Activated T-helper 1 cell treated with anti-CD3 and anti-CD28 coated beads, Interleukin-12 subunit alpha, Interleukin-12 subunit beta, Interleukin-2, Interleukin-4 antibody, amounts not matched to agents 30 ng/mL and 10 ng/mL and 1 ng/mL, durations not matched to agents 14 hours and 24 hours and 36 hours (primary cell): ENCODE measurements around the gene SLC66A2. TPM values are rescaled to one million over a fixed set of nuclear protein-coding genes. Genes with fewer than 3 reads are reported as not detected.

ENCODE experiments used
- DNase-seq: peaks from one replicate; pipeline ENCODE4 v3.0.0; 2021; ENCODE audit warnings: low spot score
- H3K27ac Mint-ChIP-seq: one replicate; pipeline ENCODE4 v1.8.0; 2021; ENCODE audit warnings: mild to moderate bottlenecking, mixed read lengths
- H3K27me3 Mint-ChIP-seq: one replicate; pipeline ENCODE4 v1.8.0; 2022; ENCODE audit warnings: mild to moderate bottlenecking, moderate library complexity, mixed read lengths; ENCODE audit not compliant: insufficient read depth
- H3K36me3 Mint-ChIP-seq: one replicate; pipeline ENCODE4 v1.8.0; 2021; ENCODE audit warnings: low read depth, mixed read lengths
- H3K4me1 Mint-ChIP-seq: one replicate; pipeline ENCODE4 v1.8.0; 2021; ENCODE audit warnings: low read depth, mixed read lengths
- H3K4me3 Mint-ChIP-seq: one replicate; pipeline ENCODE4 v1.8.0; 2021; ENCODE audit warnings: mild to moderate bottlenecking, moderate library complexity, mixed read lengths
- H3K9me3 Mint-ChIP-seq: one replicate; pipeline ENCODE4 v1.8.0; 2021; ENCODE audit warnings: mixed read lengths
- intact Hi-C: fragments of 100-400 bp; cut with micrococcal nuclease; formaldehyde crosslinking; loops from one replicate; pipeline ENCODE4 v1.15.1; 2024
- total RNA-seq: library from RNA; stranded (reverse); gene quantifications from 2 replicates; pipeline ENCODE4 v1.2.3, GENCODE V29; 2022

SLC66A2 gene
- total RNA-seq, 1 donor from 2014 or later = 49.2 TPM

GRCh38 chr18:79915161-79916127 is 36.0 kb downstream of the SLC66A2 start:
- Mint-ChIP-seq H3K27ac (no peak overlapping the region), H3K36me3 (peaks cover 41% of the 10 kb centered on the region), H3K4me3 (no peak overlapping the region), H3K9me3 (peaks cover 3% of the 10 kb centered on the region), H3K27me3 (no peaks in the 10 kb centered on the region), H3K4me1 (peaks cover 10% of the 10 kb centered on the region)
- intact Hi-C loops = no loop called here
- no peak for DNase-seq

DNA sequence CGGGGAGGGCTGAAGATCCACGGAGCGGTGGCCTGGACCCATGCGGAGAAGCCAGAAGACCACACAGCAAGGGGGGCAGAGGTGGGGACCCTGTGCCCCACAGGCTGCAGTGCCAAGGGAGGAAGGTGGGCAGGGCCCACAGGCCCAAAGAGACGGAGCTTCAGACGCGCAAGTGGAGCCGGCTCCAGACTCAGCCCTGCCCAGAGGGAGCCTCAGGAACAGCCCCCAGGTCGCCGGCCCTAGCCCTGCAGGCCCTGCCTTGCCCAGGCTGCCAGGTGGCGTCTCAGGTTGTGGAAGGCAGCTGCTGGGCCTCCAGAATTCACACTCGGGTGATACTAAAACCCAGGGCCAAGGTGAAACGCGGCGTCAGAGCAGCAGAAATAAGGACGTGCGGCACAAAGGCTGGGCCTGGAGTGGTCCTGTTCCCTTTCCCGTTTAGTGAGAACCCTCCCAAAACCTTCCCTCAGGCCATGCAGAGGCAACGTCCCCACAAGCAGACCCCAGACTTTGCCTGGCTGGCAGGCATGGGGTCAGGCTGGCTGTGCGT is 36.8 kb downstream of the SLC66A2 start:
- H3K27me3 Mint-ChIP-seq = no peaks in the 10 kb centered on the region
- H3K27ac Mint-ChIP-seq = no peak overlapping the region
- intact Hi-C loops = no loop called here
- peaks cover 43% of the 10 kb centered on the region for H3K36me3 Mint-ChIP-seq
- H3K4me1 Mint-ChIP-seq = peaks cover 13% of the 10 kb centered on the region
- H3K4me3 Mint-ChIP-seq = no peak overlapping the region
- peaks cover 6% of the 10 kb centered on the region for H3K9me3 Mint-ChIP-seq
- no peak for DNase-seq

DNA sequence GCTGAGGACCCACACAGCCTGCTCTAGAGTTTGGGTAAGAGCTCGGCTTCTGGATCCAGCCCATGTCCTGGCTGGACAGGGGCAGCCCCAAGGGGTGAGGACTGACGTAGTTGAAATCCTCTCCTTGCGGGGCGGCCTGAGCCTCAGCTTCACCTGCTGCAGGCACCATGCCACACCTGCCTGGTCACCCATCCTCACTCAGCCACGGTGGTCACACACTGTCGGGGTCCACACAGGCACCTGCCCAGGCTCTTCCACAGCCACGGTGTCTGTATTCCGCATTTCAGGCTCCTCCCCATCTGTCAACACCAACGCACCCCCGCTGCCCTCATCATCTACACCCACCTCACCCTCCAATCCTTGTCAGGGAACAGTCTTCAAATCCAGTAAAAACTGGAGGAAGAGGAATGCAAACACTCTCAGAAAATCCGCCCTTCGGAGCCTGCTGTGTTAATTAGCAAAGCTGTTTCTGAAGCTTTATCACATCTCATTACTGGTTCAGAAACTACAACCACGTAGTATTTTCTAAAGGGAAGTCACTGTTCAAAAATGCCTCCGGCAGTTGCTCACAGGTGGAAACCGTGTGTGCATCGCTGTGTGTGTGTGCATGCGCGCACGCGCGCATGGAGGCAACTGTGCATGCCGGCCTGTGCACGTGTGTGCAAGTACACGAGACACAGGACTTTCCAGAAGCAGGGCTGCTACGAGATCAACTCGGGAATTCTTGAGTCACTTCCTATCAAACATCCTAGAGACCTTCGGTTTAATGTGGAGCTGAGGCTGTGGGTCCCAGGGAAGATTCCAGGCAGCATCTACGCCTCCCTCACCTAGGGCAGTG is 38.2 kb downstream of the SLC66A2 start:
- intact Hi-C loops = no loop called here
- H3K36me3 Mint-ChIP-seq = peaks cover 46% of the 10 kb centered on the region
- no peaks in the 10 kb centered on the region for H3K27me3 Mint-ChIP-seq

GRCh38 chr18:79912409-79912991 is 39.0 kb downstream of the SLC66A2 start:
- peak; percentile 8 for DNase-seq
- Mint-ChIP-seq H3K4me1 (peaks cover 13% of the 10 kb centered on the region), H3K36me3 (peaks cover 41% of the 10 kb centered on the region), H3K27me3 (no peaks in the 10 kb centered on the region), H3K4me3 (no peak overlapping the region), H3K27ac (no peak overlapping the region), H3K9me3 (peaks cover 9% of the 10 kb centered on the region)
- intact Hi-C loops = no loop called here

More for the DNA sequence above, 38.2 kb downstream of the SLC66A2 start:
- H3K27ac Mint-ChIP-seq = no peak overlapping the region
- no peak for DNase-seq
- H3K4me1 Mint-ChIP-seq = peaks cover 13% of the 10 kb centered on the region
- H3K4me3 Mint-ChIP-seq = no peak overlapping the region
- H3K9me3 Mint-ChIP-seq = peaks cover 9% of the 10 kb centered on the region

- H3K27ac Mint-ChIP-seq = no peak overlapping the region
- no peak overlapping the region for H3K4me3 Mint-ChIP-seq
- intact Hi-C loops = no loop called here
- H3K27me3 Mint-ChIP-seq = no peaks in the 10 kb centered on the region
- H3K36me3 Mint-ChIP-seq = peaks cover 39% of the 10 kb centered on the region
- DNase-seq = no peak
- H3K4me1 Mint-ChIP-seq = peaks cover 13% of the 10 kb centered on the region
- peaks cover 9% of the 10 kb centered on the region for H3K9me3 Mint-ChIP-seq
Measured at GRCh38 chr18:79911344-79912270, 39.8 kb downstream of the SLC66A2 start.

DNA sequence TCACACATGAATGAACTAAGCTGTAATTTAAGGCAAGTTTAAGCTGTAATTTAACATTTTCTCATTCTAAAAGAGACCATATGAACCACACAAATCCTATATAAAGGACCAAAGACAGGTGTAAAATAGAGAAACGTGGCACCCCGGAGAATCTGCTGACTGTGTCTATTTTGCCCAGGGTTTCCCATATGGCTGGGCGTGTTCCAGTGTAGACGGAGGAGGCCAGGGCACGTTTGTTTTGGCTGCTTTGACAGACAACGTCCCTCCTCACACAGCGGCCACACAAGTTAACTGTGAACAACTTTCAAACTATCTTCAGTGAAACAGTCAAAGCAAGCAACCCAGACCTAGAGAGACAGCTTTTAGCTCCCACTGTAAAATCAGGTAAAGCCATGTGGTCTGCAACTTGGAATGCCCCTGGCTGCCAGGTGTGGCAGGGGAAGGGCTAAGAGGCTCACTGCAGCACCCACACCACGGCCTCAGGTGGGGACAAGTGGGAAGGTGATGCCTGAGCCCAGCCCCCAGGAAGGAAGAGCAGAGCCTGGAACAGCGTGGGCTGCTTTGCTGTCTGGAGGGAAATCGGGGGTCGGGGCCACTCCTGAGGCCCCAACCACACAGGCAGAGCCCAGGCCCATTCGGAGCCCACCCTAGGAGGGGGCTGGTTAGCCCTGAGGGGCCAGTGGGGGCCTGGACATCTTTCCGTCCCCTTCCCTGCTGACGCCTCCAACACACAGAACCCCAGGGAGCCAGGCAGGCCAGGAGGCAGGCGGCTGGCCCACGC is 40.7 kb downstream of the SLC66A2 start:
- Mint-ChIP-seq H3K4me3 (peak overlapping the region; percentile 37), H3K4me1 (peaks cover 19% of the 10 kb centered on the region), H3K36me3 (peaks cover 30% of the 10 kb centered on the region), H3K9me3 (peaks cover 9% of the 10 kb centered on the region), H3K27ac (peak overlapping the region; percentile 29), H3K27me3 (no peaks in the 10 kb centered on the region)
- DNase-seq = no peak
- intact Hi-C loops = no loop called here

GRCh38 chr18:79906706-79907105 is 44.7 kb downstream of the SLC66A2 start:
- DNase-seq = no peak
- H3K36me3 Mint-ChIP-seq = peaks cover 22% of the 10 kb centered on the region
- H3K9me3 Mint-ChIP-seq = peaks cover 9% of the 10 kb centered on the region
- no peak overlapping the region for H3K27ac Mint-ChIP-seq
- intact Hi-C loops = no loop called here
- H3K4me3 Mint-ChIP-seq = no peak overlapping the region
- no peaks in the 10 kb centered on the region for H3K27me3 Mint-ChIP-seq
- peaks cover 17% of the 10 kb centered on the region for H3K4me1 Mint-ChIP-seq

DNA sequence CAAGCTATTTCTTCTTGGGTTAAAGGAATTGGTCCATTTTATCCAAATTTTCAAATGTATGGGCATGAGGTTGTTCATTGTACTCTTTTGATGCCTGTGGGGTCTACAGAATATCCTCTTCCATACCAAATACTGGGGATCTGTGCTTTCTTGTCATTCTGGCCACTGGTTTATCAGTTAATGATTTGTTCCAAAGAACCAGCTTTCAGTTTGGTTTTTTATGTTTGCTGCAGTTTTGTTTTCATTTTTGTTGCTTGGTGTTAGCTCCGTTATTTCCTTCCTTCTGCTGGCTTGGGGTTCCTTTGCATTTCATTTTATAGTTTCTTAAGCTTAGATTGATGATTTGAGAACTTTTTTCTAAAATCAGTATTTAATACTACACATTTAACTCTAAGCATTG is 45.5 kb downstream of the SLC66A2 start:
- H3K4me1 Mint-ChIP-seq = peaks cover 17% of the 10 kb centered on the region
- H3K27me3 Mint-ChIP-seq = no peaks in the 10 kb centered on the region
- H3K36me3 Mint-ChIP-seq = peaks cover 22% of the 10 kb centered on the region
- H3K27ac Mint-ChIP-seq = peak overlapping the region; percentile 76
- intact Hi-C loops = no loop called here
- no peak overlapping the region for H3K4me3 Mint-ChIP-seq
- H3K9me3 Mint-ChIP-seq = peaks cover 9% of the 10 kb centered on the region
- no peak for DNase-seq

GRCh38 chr18:79905389-79905911 is 46.0 kb downstream of the SLC66A2 start:
- Mint-ChIP-seq H3K9me3 (peaks cover 6% of the 10 kb centered on the region), H3K36me3 (peaks cover 18% of the 10 kb centered on the region), H3K27ac (peak overlapping the region; percentile 76), H3K27me3 (no peaks in the 10 kb centered on the region), H3K4me1 (peaks cover 14% of the 10 kb centered on the region), H3K4me3 (no peak overlapping the region)
- intact Hi-C loops = no loop called here
- DNase-seq = no peak

- Mint-ChIP-seq H3K27ac (no peak overlapping the region), H3K9me3 (peaks cover 4% of the 10 kb centered on the region), H3K4me3 (no peak overlapping the region), H3K4me1 (peaks cover 11% of the 10 kb centered on the region), H3K36me3 (peaks cover 20% of the 10 kb centered on the region), H3K27me3 (no peaks in the 10 kb centered on the region)
- DNase-seq = no peak
- intact Hi-C loops = no loop called here
Measured at GRCh38 chr18:79904357-79905147, 46.9 kb downstream of the SLC66A2 start.
